ENCODE results near the gene MRPL24.
"Not testable (repeated sequence)": the region's sequence is repeated elsewhere in the genome, so short reads cannot be mapped to it uniquely, and the experiment has no call there.

MRPL24 gene

GRCh38 chr1:156773607-156774006, 32.7 kb upstream of the MRPL24 start:
- no peak overlapping the region for H3K9ac ChIP-seq
- H3K9me3 ChIP-seq, result no peaks in the 10 kb centered on the region
- peaks cover 68% of the 10 kb centered on the region for H3K36me3 ChIP-seq
- H3K4me2 ChIP-seq, result no peak overlapping the region
- H3K27me3 ChIP-seq, result no peaks in the 10 kb centered on the region
- no peak for TF ChIP-seq Cebpa-rat (IDR thresholded peaks at IDR 0.05)
- no peak overlapping the region for H3K4me3 ChIP-seq
- H4K20me1 ChIP-seq, result peaks cover 91% of the 10 kb centered on the region
- peaks cover 60% of the 10 kb centered on the region for H3K4me1 ChIP-seq
- no peak overlapping the region for H3K27ac ChIP-seq

DNA sequence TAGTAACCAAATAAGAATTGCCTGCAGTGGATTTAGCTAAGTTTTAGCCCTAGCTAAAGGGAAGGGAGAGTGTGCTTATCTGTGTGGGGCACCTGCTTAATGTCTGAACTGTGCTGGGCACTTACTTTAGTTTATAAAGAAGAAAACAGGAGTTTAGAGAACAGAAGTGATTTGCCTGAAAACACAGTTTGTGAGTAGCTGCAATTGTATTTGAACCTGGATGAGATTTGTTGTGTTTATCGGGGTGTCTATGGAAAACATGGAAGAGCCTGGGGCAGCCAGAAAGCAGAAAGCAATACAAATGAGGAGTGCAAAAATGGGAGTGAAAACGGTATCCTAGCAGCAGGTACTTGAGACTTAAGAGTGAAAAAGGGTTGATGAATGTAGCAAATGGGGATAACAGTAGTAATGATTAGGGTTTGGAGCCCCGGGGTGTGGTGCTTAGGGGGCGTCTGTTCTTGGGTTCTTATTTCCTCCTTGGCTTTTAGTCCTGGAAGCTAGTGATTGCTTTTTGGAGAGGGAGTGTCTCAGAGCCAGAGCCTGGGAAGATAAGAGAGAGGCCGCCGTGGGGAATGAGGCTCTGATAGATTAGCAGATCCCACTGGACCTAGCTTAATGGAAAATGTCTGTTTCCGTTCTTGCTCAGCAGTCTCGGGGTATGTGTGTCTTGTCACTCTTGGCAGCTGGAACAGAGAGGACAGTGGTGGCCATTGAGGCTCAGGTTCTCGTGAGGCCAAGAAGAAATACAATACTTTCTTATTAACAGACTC, 32.0 kb upstream of the MRPL24 start:
- Histone ChIP-seq H3K27me3 (no peaks in the 10 kb centered on the region), H3K9me3 (no peaks in the 10 kb centered on the region), H3K4me2 (no peak overlapping the region), H3K27ac (no peak overlapping the region), H3K36me3 (peaks cover 63% of the 10 kb centered on the region), H3K9ac (no peak overlapping the region), H3K4me1 (peaks cover 62% of the 10 kb centered on the region), H3K4me3 (no peak overlapping the region), H4K20me1 (peaks cover 84% of the 10 kb centered on the region)
- TF ChIP-seq Cebpa-rat (IDR thresholded peaks at IDR 0.05), result no peak

DNA sequence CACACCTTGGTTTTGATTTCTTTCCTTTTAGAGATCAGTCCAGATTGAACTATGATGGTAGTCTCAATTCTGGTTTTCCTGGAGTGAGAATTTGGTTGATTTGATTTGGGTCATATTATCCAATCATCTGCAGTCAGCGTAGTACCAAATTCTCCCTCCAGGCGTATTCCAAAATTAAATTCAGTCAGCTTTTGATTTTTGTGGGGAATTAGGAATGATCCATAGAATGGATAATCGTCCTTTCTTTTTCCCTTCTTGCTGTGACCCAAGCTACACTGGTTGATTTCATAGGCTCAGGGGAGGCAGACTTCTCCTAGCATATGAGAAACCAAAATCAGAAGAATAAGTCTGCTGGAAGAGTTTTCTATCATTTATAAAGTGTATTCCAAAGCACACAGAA, 31.3 kb upstream of the MRPL24 start:
- Histone ChIP-seq H3K4me1 (peaks cover 59% of the 10 kb centered on the region), H3K9ac (no peak overlapping the region), H3K36me3 (peaks cover 58% of the 10 kb centered on the region)

DNA sequence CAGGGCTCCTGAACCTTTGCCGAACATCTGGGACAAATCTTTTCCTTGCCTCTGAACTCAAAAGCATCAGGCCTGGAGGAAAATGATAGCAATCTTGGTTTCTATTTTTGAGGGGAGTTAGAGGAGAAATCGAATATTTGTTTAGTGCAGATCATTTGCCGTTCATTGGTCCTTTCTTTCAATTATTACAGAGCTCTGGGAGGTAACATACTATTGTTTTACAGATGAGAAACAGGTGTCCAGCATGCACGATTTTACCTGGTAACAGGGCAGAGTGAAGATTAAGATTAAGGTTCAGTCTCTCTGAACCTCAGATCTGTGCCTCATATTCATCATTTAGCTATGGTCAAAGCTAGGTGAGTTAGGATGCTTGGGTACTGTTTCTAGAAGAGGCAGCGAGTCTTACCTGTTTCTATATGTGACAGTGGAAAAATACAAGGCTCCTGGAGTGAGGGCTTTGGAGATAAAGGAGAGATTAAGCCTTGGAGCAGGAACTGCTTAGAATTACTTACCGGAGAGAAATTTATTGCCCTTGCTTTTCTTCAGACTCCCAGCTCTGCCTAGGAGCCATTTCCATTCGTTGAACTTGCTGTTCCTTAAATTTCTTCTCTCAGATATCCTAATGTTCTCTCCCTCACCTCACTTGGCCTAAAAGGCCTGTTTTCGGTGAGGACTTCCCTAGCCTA, 27.9 kb upstream of the MRPL24 start:
- H3K27ac ChIP-seq, result peak overlapping the region; percentile 97
- peak overlapping the region; percentile 92 for H3K4me2 ChIP-seq
- H3K4me1 ChIP-seq, result peaks cover 51% of the 10 kb centered on the region

More for the DNA sequence above, 31.3 kb upstream of the MRPL24 start:
- no peak for TF ChIP-seq Cebpa-rat (IDR thresholded peaks at IDR 0.05)
- Histone ChIP-seq H3K27me3 (no peaks in the 10 kb centered on the region), H3K4me3 (no peak overlapping the region), H3K27ac (no peak overlapping the region), H3K9me3 (no peaks in the 10 kb centered on the region), H4K20me1 (peaks cover 78% of the 10 kb centered on the region), H3K4me2 (no peak overlapping the region)

DNA sequence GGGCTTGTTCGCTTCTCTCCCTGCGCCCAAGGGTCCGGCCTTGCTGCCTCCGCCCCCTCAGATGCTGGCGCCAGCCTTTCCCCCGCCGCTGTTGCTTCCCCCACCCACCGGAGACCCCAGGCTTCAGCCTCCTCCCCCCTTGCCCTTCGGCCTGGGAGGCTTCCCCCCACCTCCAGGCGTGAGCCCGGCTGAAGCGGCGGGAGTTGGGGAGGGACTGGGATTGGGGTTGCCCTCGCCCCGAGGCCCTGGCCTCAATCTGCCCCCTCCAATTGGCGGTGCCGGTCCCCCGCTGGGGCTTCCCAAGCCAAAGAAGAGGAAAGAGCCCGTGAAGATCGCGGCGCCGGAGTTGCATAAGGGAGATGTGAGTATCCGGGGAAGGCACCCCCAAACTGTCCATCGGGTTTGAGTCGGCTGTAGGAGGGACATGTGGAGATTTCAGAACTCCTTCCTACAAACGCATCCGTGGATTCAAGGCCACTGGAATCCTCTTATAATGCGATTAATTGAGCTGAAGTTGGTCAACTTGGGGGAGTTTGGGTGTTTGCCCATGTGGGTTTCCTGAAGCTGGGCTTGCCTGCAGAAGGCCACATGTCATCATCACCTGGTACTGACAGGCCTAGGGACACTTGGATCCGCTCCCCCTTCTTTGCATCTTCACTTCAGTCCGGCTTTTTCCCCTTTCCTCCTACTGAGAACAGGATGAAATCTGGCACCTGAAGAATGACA, 27.2 kb upstream of the MRPL24 start:
- Histone ChIP-seq H4K20me1 (peaks cover 39% of the 10 kb centered on the region), H3K4me1 (peaks cover 47% of the 10 kb centered on the region), H3K27ac (peak overlapping the region; percentile 97), H3K27me3 (no peaks in the 10 kb centered on the region), H3K9me3 (no peaks in the 10 kb centered on the region), H3K36me3 (peaks cover 33% of the 10 kb centered on the region), H3K4me2 (peak overlapping the region; percentile 92), H3K9ac (peak overlapping the region; percentile 98), H3K4me3 (peak overlapping the region; percentile 85)
- no peak for TF ChIP-seq Cebpa-rat (IDR thresholded peaks at IDR 0.05)

More for the DNA sequence above, 27.9 kb upstream of the MRPL24 start:
- peaks cover 46% of the 10 kb centered on the region for H4K20me1 ChIP-seq
- H3K27me3 ChIP-seq, result no peaks in the 10 kb centered on the region
- peaks cover 40% of the 10 kb centered on the region for H3K36me3 ChIP-seq
- no peaks in the 10 kb centered on the region for H3K9me3 ChIP-seq
- no peak for TF ChIP-seq Cebpa-rat (IDR thresholded peaks at IDR 0.05)
- peak overlapping the region; percentile 85 for H3K4me3 ChIP-seq
- H3K9ac ChIP-seq, result peak overlapping the region; percentile 98

DNA sequence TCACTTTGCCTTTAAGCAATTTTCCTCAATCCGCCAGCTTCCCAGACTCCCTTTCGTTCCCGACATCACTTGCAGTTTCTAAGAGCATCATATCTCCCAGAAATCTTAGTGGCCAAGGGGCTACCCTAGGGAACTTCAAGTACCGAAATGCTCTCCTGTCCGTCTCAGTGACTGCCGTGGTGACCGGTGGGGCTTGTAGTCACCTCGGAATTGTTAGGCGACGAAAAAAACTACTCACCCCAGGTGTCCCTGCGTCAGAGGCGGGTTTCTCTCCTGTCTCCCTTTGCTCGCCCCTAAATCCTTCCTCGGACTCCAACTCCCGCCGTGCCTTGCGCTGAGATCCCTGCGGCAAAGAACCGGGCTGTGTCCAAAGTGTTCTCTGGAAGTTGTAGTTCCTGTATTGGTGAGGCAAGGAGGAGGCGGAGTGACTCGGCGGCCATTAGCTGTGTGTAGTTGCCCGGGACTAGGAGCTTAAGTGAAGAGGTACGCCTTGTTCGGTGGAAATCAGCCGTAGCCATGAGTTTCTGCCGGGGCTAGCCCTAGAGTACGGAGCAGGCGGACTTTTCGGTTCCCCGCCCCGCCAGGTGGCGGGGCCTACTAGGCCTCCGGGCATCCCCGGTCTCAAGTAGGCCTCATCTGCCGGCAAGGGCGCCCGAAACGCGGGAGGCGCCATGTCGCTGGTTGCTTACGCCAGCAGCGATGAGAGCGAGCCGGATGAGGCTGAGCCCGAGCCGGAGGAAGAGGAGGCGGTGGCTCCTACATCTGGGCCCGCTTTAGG, 26.4 kb upstream of the MRPL24 start, which contains the start of gene PRCC:
Gene PRCC, plus strand, starts transcription at position 435 of the 778 bp plus-strand sequence. Its CDS starts 237 bp downstream, at position 672.
- no peaks in the 10 kb centered on the region for H3K9me3 ChIP-seq
- peak within 1 kb of the TSS; percentile 97 for H3K27ac ChIP-seq
- no peaks in the 10 kb centered on the region for H3K27me3 ChIP-seq
- H4K20me1 ChIP-seq, result peaks cover 31% of the 10 kb centered on the region
- peaks cover 25% of the 10 kb centered on the region for H3K36me3 ChIP-seq
- peaks cover 47% of the 10 kb centered on the region for H3K4me1 ChIP-seq
- peak within 1 kb of the TSS; percentile 98 for H3K9ac ChIP-seq
- peak within 1 kb of the TSS; percentile 97 for H3K4me2 ChIP-seq
- no peak for TF ChIP-seq Cebpa-rat (IDR thresholded peaks at IDR 0.05)
- peak within 1 kb of the TSS; percentile 85 for H3K4me3 ChIP-seq

DNA sequence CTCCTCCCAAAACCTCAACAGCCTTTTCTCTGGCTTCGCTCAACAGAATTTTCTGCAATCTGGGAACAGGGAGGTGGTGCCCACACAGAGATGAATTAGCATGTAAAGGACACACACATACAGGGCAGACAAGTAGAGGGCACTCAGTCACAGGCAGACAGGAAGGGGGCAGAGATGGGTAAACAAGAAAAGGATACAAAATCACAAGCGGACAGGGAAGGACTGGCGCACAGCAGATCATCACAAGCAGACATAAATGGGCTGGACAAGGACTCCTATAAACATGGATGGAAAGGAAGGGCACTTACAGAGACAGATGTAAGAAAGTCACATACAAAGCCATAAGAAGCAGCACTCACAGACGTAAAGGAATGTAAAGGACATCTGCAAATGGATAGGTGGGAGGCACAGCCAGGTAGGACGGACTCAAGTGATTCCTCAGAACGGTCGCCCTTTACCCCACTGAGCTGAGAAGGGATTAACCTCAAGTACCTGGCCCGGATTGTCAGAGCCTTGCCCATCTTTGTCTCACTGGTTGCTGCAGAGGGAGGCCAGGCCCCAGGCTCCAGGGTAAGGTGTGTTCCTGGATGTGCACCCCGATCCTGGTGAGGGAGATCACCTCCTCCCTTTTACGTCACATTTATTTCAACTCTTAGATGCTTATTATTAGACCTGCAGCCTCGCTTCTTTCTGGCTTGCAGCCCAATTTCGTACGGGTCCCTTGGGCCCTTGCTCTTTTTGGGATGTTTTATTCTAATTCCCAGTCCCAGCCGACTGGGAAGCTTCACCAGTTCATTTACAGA, 25.6 kb upstream of the MRPL24 start:
- H3K4me3 ChIP-seq, result peak overlapping the region; percentile 74
- H3K27ac ChIP-seq, result peak overlapping the region; percentile 82
- peak overlapping the region; percentile 97 for H3K4me2 ChIP-seq
- H4K20me1 ChIP-seq, result peaks cover 23% of the 10 kb centered on the region; the same call in 1 of the 2 replicates
- no peaks in the 10 kb centered on the region for H3K27me3 ChIP-seq
- no peak for TF ChIP-seq Cebpa-rat (IDR thresholded peaks at IDR 0.05)
- H3K4me1 ChIP-seq, result peaks cover 44% of the 10 kb centered on the region
- peak overlapping the region; percentile 86 for H3K9ac ChIP-seq
- peaks cover 18% of the 10 kb centered on the region for H3K36me3 ChIP-seq
- H3K9me3 ChIP-seq, result no peaks in the 10 kb centered on the region

DNA sequence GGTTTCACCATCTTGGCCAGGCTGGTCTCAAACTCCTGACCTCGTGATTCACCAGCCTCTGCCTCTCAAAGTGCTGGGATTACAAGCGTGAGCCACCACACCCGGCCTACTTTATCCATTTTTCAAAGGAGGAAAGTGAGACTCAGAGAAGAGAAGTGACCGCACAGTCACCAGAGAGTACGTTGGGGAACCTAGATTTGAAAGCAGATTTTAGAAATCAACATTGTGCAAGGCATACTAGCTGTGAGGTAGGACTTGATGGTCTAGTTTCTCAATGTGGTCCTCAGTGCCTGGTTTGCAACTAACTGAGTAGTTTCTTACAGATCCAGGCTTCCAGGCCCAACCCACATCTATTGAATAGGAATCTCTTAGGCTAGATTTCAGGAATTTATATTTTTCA, 24.8 kb upstream of the MRPL24 start:
- Histone ChIP-seq H4K20me1 (peaks cover 15% of the 10 kb centered on the region; the same call in 1 of the 2 replicates), H3K27ac (peak overlapping the region; percentile 82; the same call in 1 of the 2 replicates), H3K4me3 (peak overlapping the region; percentile 74), H3K9me3 (no peaks in the 10 kb centered on the region), H3K9ac (peak overlapping the region; percentile 86), H3K27me3 (no peaks in the 10 kb centered on the region), H3K4me1 (peaks cover 36% of the 10 kb centered on the region), H3K36me3 (peaks cover 10% of the 10 kb centered on the region), H3K4me2 (peak overlapping the region; percentile 97)
- TF ChIP-seq Cebpa-rat (IDR thresholded peaks at IDR 0.05), result no peak

- not testable (repeated sequence) for H3K4me2 ChIP-seq, H3K4me3 ChIP-seq, H3K36me3 ChIP-seq, H3K27me3 ChIP-seq, H3K9me3 ChIP-seq, H3K27ac ChIP-seq, H4K20me1 ChIP-seq, H3K9ac ChIP-seq
- H3K4me1 ChIP-seq, result peaks cover 31% of the 10 kb centered on the region
These were observed 24.2 kb upstream of the MRPL24 start for GRCh38 chr1:156765136-156765535.

Data from BLaER1 (cell line).